ENCODE measurements around the gene CNNM3.

Gene CNNM3

GRCh38 chr2:96878796-96879544 lies 62.9 kb downstream of the CNNM3 start:
- Histone ChIP-seq H3K9me3 (ENCODE audit: control insufficient read depth in 1 of 2, low read length in 2 of 2) (no peaks in the 10 kb centered on the region), H3K36me3 (ENCODE audit: control insufficient read depth in 1 of 2, insufficient read depth in 2 of 2, low read length in 2 of 2) (no peaks in the 10 kb centered on the region), H3K4me1 (ENCODE audit: control insufficient read depth in 1 of 2, insufficient read depth in 2 of 2, low read length in 2 of 2) (peaks cover 2 to 3% of the 10 kb centered on the region in 2 donors), H3K27me3 (ENCODE audit: low read depth, low read length) (no peaks in the 10 kb centered on the region), H3K27ac (ENCODE audit: low read length) (no peak overlapping the region), H3K4me3 (ENCODE audit: low read depth in 1 of 2, low read length in 2 of 2) (no peak overlapping the region)

DNA sequence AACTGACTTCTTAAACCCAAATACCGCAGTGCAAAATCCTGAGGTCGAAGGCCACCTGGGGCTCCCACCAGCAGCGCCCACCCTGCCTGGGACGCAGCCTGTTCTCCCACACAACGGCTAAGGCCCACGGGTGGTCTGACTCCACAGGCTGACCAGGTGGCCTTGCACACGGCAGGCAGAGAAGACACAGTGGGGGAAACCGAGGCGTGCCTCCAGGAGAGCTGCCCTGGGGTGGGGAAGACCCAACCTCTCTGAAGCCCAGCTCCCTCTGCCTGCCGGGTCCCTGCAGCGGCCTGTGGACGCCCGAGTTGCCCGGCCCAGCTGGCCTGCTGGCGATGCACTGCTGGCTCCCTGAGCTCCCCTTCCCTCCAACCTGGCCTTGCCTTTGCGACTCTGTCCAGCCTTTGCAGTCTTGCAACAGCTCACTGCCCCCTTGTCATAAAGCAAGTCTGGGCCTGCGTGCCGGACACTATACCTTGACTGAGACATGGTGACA lies 63.5 kb downstream of the CNNM3 start:
- no peak overlapping the region for H3K27ac ChIP-seq (ENCODE audit: low read length)
- H3K27me3 ChIP-seq (ENCODE audit: low read depth, low read length) = no peaks in the 10 kb centered on the region
- no peaks in the 10 kb centered on the region for H3K9me3 ChIP-seq (ENCODE audit: control insufficient read depth in 1 of 2, low read length in 2 of 2)
- H3K4me3 ChIP-seq (ENCODE audit: low read depth in 1 of 2, low read length in 2 of 2) = no peak overlapping the region
- H3K4me1 ChIP-seq (ENCODE audit: control insufficient read depth in 1 of 2, insufficient read depth in 2 of 2, low read length in 2 of 2) = no peaks in the 10 kb centered on the region
- H3K36me3 ChIP-seq (ENCODE audit: control insufficient read depth in 1 of 2, insufficient read depth in 2 of 2, low read length in 2 of 2) = no peaks in the 10 kb centered on the region

DNA sequence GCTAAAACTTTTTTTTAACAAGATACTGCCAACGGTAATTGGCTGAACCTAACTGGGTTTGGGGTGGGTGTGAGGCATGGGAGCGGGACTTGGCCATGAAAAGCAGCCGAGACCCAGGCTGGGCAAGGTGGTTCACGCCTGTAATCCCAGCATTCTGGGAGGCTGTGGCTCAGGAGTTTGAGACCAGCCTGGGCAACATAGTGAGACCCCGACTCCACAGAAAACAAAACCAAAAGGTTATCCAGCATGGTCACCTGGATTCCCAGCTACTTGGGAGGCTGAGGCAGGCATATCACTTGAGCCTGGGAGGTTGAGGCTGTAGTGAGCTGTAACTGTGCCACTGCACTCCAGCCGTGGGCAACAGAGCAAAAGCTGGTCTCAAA lies 64.8 kb downstream of the CNNM3 start:
- no peaks in the 10 kb centered on the region for H3K27me3 ChIP-seq (ENCODE audit: low read depth, low read length)
- H3K9me3 ChIP-seq (ENCODE audit: control insufficient read depth in 1 of 2, low read length in 2 of 2) = no peaks in the 10 kb centered on the region
- no peak overlapping the region for H3K27ac ChIP-seq (ENCODE audit: low read length)
- H3K4me1 ChIP-seq (ENCODE audit: control insufficient read depth in 1 of 2, insufficient read depth in 2 of 2, low read length in 2 of 2) = no peaks in the 10 kb centered on the region
- H3K4me3 ChIP-seq (ENCODE audit: low read depth in 1 of 2, low read length in 2 of 2) = no peak overlapping the region
- no peaks in the 10 kb centered on the region for H3K36me3 ChIP-seq (ENCODE audit: control insufficient read depth in 1 of 2, insufficient read depth in 2 of 2, low read length in 2 of 2)

DNA sequence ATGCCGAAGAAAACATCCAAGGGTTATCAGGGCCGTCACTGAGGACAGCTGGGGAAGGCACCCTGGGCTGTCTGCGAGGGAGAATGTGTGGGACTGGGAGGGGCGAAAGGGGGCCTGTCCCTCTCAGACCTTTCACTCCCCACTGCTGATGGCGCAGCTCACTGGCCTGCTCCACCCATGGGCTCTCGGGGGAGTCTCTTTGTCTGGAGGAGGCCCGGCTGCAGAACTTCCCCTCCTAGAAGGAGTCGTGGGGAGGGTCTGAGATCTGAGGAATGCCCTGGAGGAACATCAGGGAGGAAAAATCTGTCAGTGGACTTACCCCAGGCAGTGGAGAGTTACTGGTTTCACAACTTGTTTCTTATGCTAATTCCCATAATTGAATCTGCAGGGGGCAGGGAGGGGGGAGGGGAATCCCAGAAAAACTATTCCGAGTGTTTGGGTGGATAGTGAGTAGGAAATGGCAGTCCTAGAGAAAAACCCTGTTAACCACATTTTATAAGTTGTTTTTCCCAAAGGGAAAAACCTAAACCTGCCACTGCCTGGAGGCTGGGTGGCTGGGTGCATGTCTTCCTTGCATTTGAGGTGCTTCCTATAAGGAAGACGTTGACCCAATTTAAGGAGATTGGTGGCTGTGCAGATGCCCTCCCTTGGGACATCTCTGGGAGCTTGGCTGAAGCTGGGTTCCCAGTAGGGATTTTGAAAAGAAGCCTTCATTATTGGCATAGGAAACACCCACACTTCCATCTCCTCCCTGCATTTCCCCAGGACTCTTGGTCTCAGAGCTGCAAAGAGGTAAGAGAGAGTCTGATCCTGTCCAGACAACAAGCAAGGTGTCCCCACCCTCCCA lies 65.5 kb downstream of the CNNM3 start:
- Histone ChIP-seq H3K4me3 (ENCODE audit: low read depth in 1 of 2, low read length in 2 of 2) (no peak overlapping the region), H3K9me3 (ENCODE audit: control insufficient read depth in 1 of 2, low read length in 2 of 2) (no peaks in the 10 kb centered on the region), H3K36me3 (ENCODE audit: control insufficient read depth in 1 of 2, insufficient read depth in 2 of 2, low read length in 2 of 2) (no peaks in the 10 kb centered on the region), H3K27me3 (ENCODE audit: low read depth, low read length) (no peaks in the 10 kb centered on the region), H3K27ac (ENCODE audit: low read length) (no peak overlapping the region), H3K4me1 (ENCODE audit: control insufficient read depth in 1 of 2, insufficient read depth in 2 of 2, low read length in 2 of 2) (peaks cover 5% of the 10 kb centered on the region in 2 donors)

DNA sequence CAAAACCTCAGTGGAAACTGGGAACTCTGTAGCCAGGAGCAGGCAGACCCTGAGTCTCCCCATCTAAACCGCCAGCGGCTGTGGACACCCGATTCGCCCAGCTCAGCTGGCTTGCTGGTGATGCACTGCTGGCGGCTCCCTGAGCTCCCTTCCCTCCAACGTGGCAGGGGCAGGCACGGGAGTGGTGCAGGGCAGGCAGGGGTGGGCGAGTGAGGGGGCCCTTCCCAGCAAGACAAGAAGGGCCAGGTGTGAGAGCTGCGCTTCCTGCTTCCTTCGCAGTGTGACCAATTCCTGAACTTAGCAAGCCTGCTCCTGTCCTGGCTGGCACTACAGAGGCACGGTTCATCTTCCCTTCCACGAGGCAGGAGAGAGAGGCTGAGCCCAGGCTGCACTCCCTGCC lies 66.2 kb downstream of the CNNM3 start:
- no peak overlapping the region for H3K4me3 ChIP-seq (ENCODE audit: low read depth in 1 of 2, low read length in 2 of 2)
- no peaks in the 10 kb centered on the region for H3K27me3 ChIP-seq (ENCODE audit: low read depth, low read length)
- H3K36me3 ChIP-seq (ENCODE audit: control insufficient read depth in 1 of 2, insufficient read depth in 2 of 2, low read length in 2 of 2) = no peaks in the 10 kb centered on the region
- no peak overlapping the region for H3K27ac ChIP-seq (ENCODE audit: low read length)
- peaks cover 7 to 10% of the 10 kb centered on the region in 2 donors for H3K4me1 ChIP-seq (ENCODE audit: control insufficient read depth in 1 of 2, insufficient read depth in 2 of 2, low read length in 2 of 2)
- no peaks in the 10 kb centered on the region for H3K9me3 ChIP-seq (ENCODE audit: control insufficient read depth in 1 of 2, low read length in 2 of 2)

DNA sequence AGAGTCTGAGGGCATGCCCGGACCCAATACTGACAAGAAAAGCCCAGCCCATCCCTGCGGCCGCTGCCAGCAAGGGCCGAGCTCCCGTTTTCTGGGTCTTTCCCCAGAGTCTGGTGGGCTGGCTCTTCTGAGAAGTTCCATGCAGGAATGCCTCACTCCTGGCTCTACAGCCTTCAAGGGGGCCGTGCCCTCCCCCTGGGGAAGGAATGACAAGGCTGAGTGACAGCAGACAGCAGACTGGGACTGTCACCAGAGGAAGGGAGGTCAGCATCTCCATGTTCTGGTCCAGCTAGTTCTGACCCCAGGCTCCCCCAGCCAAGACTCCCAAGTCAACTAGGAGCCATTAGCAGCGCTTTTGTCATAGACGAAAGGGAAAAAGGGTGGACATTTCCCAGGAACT lies 66.8 kb downstream of the CNNM3 start:
- Histone ChIP-seq H3K9me3 (ENCODE audit: control insufficient read depth in 1 of 2, low read length in 2 of 2) (no peaks in the 10 kb centered on the region), H3K4me3 (ENCODE audit: low read depth in 1 of 2, low read length in 2 of 2) (no peak overlapping the region), H3K36me3 (ENCODE audit: control insufficient read depth in 1 of 2, insufficient read depth in 2 of 2, low read length in 2 of 2) (no peaks in the 10 kb centered on the region), H3K27ac (ENCODE audit: low read length) (no peak overlapping the region), H3K4me1 (ENCODE audit: control insufficient read depth in 1 of 2, insufficient read depth in 2 of 2, low read length in 2 of 2) (peaks cover 11 to 17% of the 10 kb centered on the region in 2 donors), H3K27me3 (ENCODE audit: low read depth, low read length) (no peaks in the 10 kb centered on the region)

DNA sequence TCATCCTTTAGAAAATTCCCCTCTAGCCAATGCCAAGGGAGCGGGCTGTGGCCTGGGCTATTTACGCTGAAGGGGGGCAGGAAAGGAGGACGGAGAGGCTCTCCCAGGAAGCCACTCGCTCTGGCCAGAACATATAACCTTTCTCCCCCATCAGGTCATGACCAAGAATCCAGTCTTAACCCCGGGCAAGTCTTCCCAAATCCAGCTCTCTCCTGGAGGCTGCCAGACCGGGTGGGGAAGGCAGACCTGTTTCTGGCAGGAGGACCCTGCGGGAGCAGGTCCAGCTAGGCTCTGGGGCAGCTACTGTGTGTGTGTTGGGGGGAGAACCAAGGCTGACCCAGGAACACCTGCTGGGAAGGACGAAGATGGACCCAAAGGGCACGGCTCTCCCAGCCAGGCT lies 67.2 kb downstream of the CNNM3 start:
- no peaks in the 10 kb centered on the region for H3K27me3 ChIP-seq (ENCODE audit: low read depth, low read length)
- H3K4me1 ChIP-seq (ENCODE audit: control insufficient read depth in 1 of 2, insufficient read depth in 2 of 2, low read length in 2 of 2) = peaks cover 15 to 21% of the 10 kb centered on the region in 2 donors
- H3K36me3 ChIP-seq (ENCODE audit: control insufficient read depth in 1 of 2, insufficient read depth in 2 of 2, low read length in 2 of 2) = no peaks in the 10 kb centered on the region

More for the DNA sequence above, 67.2 kb downstream of the CNNM3 start:
- Histone ChIP-seq H3K9me3 (ENCODE audit: control insufficient read depth in 1 of 2, low read length in 2 of 2) (no peaks in the 10 kb centered on the region), H3K4me3 (ENCODE audit: low read depth in 1 of 2, low read length in 2 of 2) (no peak overlapping the region), H3K27ac (ENCODE audit: low read length) (no peak overlapping the region)

All from muscle layer of duodenum (tissue), 2 donors.